ENCODE data around the gene VSIG10L.

The VSIG10L gene

GRCh38 chr19:51341976-51342580, at the start of gene VSIG10L:
Gene VSIG10L, minus strand, starts transcription at chr19:51342139. Its CDS starts 15 bp downstream, at chr19:51342124.
- TF ChIP-seq GATA3 (IDR thresholded peaks at IDR 0.05; ENCODE audit: low read depth, low read length) (no peak), GATA2 (IDR thresholded peaks at IDR 0.05; ENCODE audit: low read depth, low read length) (no peak)

- TF ChIP-seq GATA3 (IDR thresholded peaks at IDR 0.05; ENCODE audit: low read depth, low read length) (no peak), GATA2 (IDR thresholded peaks at IDR 0.05; ENCODE audit: low read depth, low read length) (no peak)
Observed at GRCh38 chr19:51391073-51391611, 49.2 kb upstream of the VSIG10L start.

GRCh38 chr19:51389143-51389542, 47.2 kb upstream of the VSIG10L start:
- TF ChIP-seq GATA3 (IDR thresholded peaks at IDR 0.05; ENCODE audit: low read depth, low read length), result no peak
- TF ChIP-seq GATA2 (IDR thresholded peaks at IDR 0.05; ENCODE audit: low read depth, low read length), result no peak

- TF ChIP-seq GATA3 (IDR thresholded peaks at IDR 0.05; ENCODE audit: low read depth, low read length), result no peak
Observed at GRCh38 chr19:51387924-51388389, 46.0 kb upstream of the VSIG10L start, which contains the start of gene LIM2. Gene LIM2, minus strand, starts transcription at chr19:51387974. Its CDS starts 531 bp downstream, at chr19:51387443.

GRCh38 chr19:51386882-51387520, 45.1 kb upstream of the VSIG10L start:
- TF ChIP-seq GATA2 (IDR thresholded peaks at IDR 0.05; ENCODE audit: low read depth, low read length) (no peak), GATA3 (IDR thresholded peaks at IDR 0.05; ENCODE audit: low read depth, low read length) (no peak)

- no peak for TF ChIP-seq GATA2 (IDR thresholded peaks at IDR 0.05; ENCODE audit: low read depth, low read length)
- no peak for TF ChIP-seq GATA3 (IDR thresholded peaks at IDR 0.05; ENCODE audit: low read depth, low read length)
Observed at GRCh38 chr19:51382004-51382403, 40.1 kb upstream of the VSIG10L start.

GRCh38 chr19:51380379-51380778, 38.4 kb upstream of the VSIG10L start:
- TF ChIP-seq GATA3 (IDR thresholded peaks at IDR 0.05; ENCODE audit: low read depth, low read length) (no peak), GATA2 (IDR thresholded peaks at IDR 0.05; ENCODE audit: low read depth, low read length) (no peak)

- TF ChIP-seq GATA2 (IDR thresholded peaks at IDR 0.05; ENCODE audit: low read depth, low read length), result no peak
- no peak for TF ChIP-seq GATA3 (IDR thresholded peaks at IDR 0.05; ENCODE audit: low read depth, low read length)
Observed at GRCh38 chr19:51377422-51377821, 35.5 kb upstream of the VSIG10L start.

GRCh38 chr19:51375504-51376221, 33.7 kb upstream of the VSIG10L start:
- no peak for TF ChIP-seq GATA3 (IDR thresholded peaks at IDR 0.05; ENCODE audit: low read depth, low read length)
- no peak for TF ChIP-seq GATA2 (IDR thresholded peaks at IDR 0.05; ENCODE audit: low read depth, low read length)

- TF ChIP-seq GATA2 (IDR thresholded peaks at IDR 0.05; ENCODE audit: low read depth, low read length) (no peak), GATA3 (IDR thresholded peaks at IDR 0.05; ENCODE audit: low read depth, low read length) (no peak)
Observed at GRCh38 chr19:51372649-51373504, 30.9 kb upstream of the VSIG10L start, which contains the start of gene NKG7. Gene NKG7, minus strand, starts transcription at chr19:51372654. Its CDS starts 119 bp downstream, at chr19:51372535.

- TF ChIP-seq GATA3 (IDR thresholded peaks at IDR 0.05; ENCODE audit: low read depth, low read length) (no peak), GATA2 (IDR thresholded peaks at IDR 0.05; ENCODE audit: low read depth, low read length) (no peak)
Observed at GRCh38 chr19:51372021-51372648, 30.2 kb upstream of the VSIG10L start.

- TF ChIP-seq GATA3 (IDR thresholded peaks at IDR 0.05; ENCODE audit: low read depth, low read length), result no peak
Observed at GRCh38 chr19:51371186-51371690, 29.3 kb upstream of the VSIG10L start.

GRCh38 chr19:51370230-51370629, 28.3 kb upstream of the VSIG10L start:
- TF ChIP-seq GATA2 (IDR thresholded peaks at IDR 0.05; ENCODE audit: low read depth, low read length) (no peak), GATA3 (IDR thresholded peaks at IDR 0.05; ENCODE audit: low read depth, low read length) (no peak)

Data from SH-SY5Y (cell line).